Endodermal cell (in vitro differentiated cells): ENCODE measurements around the gene NCKAP5. TPM values are rescaled to one million over a fixed set of nuclear protein-coding genes. Genes with fewer than 3 reads are reported as not detected.

Experiments used
- DNase-seq: peaks from one replicate; pipeline ENCODE4 v3.0.0-alpha.2; 2017
- H3K27ac ChIP-seq: 2 replicates; pipeline ENCODE4 v1.5.1; 2013; ENCODE audit warnings: mild to moderate bottlenecking, low read depth, low read length, moderate library complexity
- H3K27me3 ChIP-seq: 2 replicates; pipeline ENCODE4 v1.6.1; 2013; ENCODE audit warnings: mild to moderate bottlenecking, low read length, moderate library complexity; ENCODE audit not compliant: insufficient read depth, control insufficient read depth, poor library complexity, severe bottlenecking
- H3K36me3 ChIP-seq: 2 replicates; pipeline ENCODE4 v1.7.0; 2013; ENCODE audit warnings: mild to moderate bottlenecking, low read length, moderate library complexity; ENCODE audit not compliant: control insufficient read depth, insufficient read depth
- H3K4me1 ChIP-seq: one replicate; pipeline ENCODE4 v1.7.0; 2013; ENCODE audit warnings: low read length; ENCODE audit not compliant: control insufficient read depth, insufficient read depth
- H3K4me3 ChIP-seq: 2 replicates; pipeline ENCODE4 v1.5.1; 2013; ENCODE audit warnings: mild to moderate bottlenecking, low read length, moderate library complexity
- H3K9ac ChIP-seq: 2 replicates; pipeline ENCODE4 v1.6.1; 2013; ENCODE audit warnings: mild to moderate bottlenecking, low read length, moderate library complexity; ENCODE audit not compliant: poor library complexity, severe bottlenecking; ENCODE audit errors: extremely low read depth
- H3K9me3 ChIP-seq: 2 replicates; pipeline ENCODE4 v1.6.1; 2013; ENCODE audit warnings: mild to moderate bottlenecking, low read length, moderate library complexity; ENCODE audit not compliant: control insufficient read depth
- H3K27ac Mint-ChIP-seq: 2 replicates; pipeline ENCODE4 v1.8.0; 2020; ENCODE audit warnings: mixed read lengths
- H3K27me3 Mint-ChIP-seq: 2 replicates; pipeline ENCODE4 v1.8.0; 2021; ENCODE audit warnings: mild to moderate bottlenecking, mixed read lengths; ENCODE audit not compliant: insufficient read depth
- H3K36me3 Mint-ChIP-seq: 2 replicates; pipeline ENCODE4 v1.8.0; 2020; ENCODE audit warnings: low read depth, mixed read lengths
- H3K4me1 Mint-ChIP-seq: 2 replicates; pipeline ENCODE4 v1.8.0; 2020; ENCODE audit warnings: mixed read lengths
- H3K4me3 Mint-ChIP-seq: 2 replicates; pipeline ENCODE4 v1.8.0; 2020; ENCODE audit warnings: mild to moderate bottlenecking, moderate library complexity, mixed read lengths
- H3K9me3 Mint-ChIP-seq: 2 replicates; pipeline ENCODE4 v1.8.0; 2020; ENCODE audit warnings: mild to moderate bottlenecking, mixed read lengths
- WGBS, 2 experiments: methylation state at CpG; one replicate each; pipeline versions ENCODE4 v1.1.5 to v1.1.7; 2013; ENCODE audit warnings: missing lambda C conversion rate in 2 of 2, mixed read lengths in 1 of 2; ENCODE audit not compliant: insufficient coverage in 1 of 2, insufficient read length in 1 of 2; 5-methylcytosine and 5-hydroxymethylcytosine counted together
- total RNA-seq, 2 donors: library from RNA; stranded (reverse); fragmentation: NEBNext Ultra II Directional in 1 of 2; extraction: Animal tissue kit (Norgen Biotek cat#: 25700) in 1 of 2; gene quantifications; 2 replicates in 1 of 2; 3 replicates in 1 of 2; pipeline ENCODE4 v1.2.1, GENCODE V29; 2021
- TF ChIP-seq, protein P1 (sequence below): fragments of 200-600 bp; sonication (generic); conservative IDR thresholded peaks from 2 replicates; pipeline ENCODE4 v1.5.0; 2021; ENCODE audit warnings: antibody characterized with exemption, mild to moderate bottlenecking

NCKAP5 gene
- total RNA-seq, 2 donors from 2014 or later: 0.58 to 0.92 TPM

DNA sequence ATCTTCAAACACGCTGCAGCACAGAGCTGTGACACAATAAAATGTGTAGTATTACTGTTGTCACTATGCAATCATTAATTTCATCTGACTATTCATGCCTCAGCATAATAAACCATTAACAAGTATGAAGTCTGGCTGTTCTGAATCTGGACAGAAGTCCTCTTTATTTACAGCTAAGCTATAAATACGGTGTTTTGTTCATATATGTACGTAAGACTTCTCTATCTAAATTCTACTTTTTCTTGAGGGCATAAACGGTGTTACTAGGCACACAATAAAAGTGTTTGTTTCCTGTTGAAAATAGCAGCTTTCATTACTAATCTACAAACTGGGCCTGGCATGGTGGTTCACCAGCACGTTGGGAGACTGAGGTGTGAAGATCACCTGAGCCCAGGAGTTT lies 443.8 kb downstream of the NCKAP5 start:
- TF ChIP-seq, protein P1, sequence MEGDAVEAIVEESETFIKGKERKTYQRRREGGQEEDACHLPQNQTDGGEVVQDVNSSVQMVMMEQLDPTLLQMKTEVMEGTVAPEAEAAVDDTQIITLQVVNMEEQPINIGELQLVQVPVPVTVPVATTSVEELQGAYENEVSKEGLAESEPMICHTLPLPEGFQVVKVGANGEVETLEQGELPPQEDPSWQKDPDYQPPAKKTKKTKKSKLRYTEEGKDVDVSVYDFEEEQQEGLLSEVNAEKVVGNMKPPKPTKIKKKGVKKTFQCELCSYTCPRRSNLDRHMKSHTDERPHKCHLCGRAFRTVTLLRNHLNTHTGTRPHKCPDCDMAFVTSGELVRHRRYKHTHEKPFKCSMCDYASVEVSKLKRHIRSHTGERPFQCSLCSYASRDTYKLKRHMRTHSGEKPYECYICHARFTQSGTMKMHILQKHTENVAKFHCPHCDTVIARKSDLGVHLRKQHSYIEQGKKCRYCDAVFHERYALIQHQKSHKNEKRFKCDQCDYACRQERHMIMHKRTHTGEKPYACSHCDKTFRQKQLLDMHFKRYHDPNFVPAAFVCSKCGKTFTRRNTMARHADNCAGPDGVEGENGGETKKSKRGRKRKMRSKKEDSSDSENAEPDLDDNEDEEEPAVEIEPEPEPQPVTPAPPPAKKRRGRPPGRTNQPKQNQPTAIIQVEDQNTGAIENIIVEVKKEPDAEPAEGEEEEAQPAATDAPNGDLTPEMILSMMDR: no peak
- WGBS, 2 experiments: 83 to 92% methylated on average over 2 to 5 of the region's 5 CpGs
- H3K9me3 ChIP-seq: no peaks in the 10 kb centered on the region
- H3K4me3 ChIP-seq: no peak overlapping the region
- no peaks in the 10 kb centered on the region for H3K4me1 Mint-ChIP-seq
- no peak overlapping the region for H3K27ac Mint-ChIP-seq
- no peaks in the 10 kb centered on the region for H3K36me3 ChIP-seq
- no peaks in the 10 kb centered on the region for H3K27me3 Mint-ChIP-seq
- H3K27me3 ChIP-seq: no peaks in the 10 kb centered on the region
- H3K9ac ChIP-seq: no peak overlapping the region
- no peaks in the 10 kb centered on the region for H3K36me3 Mint-ChIP-seq
- H3K27ac ChIP-seq: no peak overlapping the region
- DNase-seq: no peak
- no peaks in the 10 kb centered on the region for H3K9me3 Mint-ChIP-seq
- no peak overlapping the region for H3K4me3 Mint-ChIP-seq
- H3K4me1 ChIP-seq: no peaks in the 10 kb centered on the region

DNA sequence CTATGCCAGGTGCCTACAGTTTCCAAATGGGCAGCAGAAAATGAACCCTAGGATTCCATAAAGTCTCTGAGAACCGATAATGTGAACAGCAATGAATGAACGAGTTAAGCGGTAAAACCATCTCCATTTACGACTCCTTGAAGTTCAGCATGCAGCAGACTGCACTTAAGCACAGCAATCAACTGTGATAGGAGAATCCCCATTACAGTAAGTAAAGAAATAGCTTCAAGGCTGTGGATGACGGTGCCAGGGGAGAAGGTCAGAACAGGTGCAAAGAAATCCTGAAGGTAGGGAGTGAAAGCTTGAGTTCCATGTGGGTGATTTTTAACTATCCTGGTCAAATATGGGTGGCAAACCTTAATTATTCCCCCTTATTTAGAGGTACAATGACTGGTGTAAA lies 444.4 kb downstream of the NCKAP5 start:
- no peaks in the 10 kb centered on the region for H3K27me3 ChIP-seq
- Mint-ChIP-seq H3K9me3 (no peaks in the 10 kb centered on the region), H3K36me3 (no peaks in the 10 kb centered on the region), H3K4me1 (no peaks in the 10 kb centered on the region), H3K27me3 (no peaks in the 10 kb centered on the region), H3K4me3 (no peak overlapping the region), H3K27ac (no peak overlapping the region)
- TF ChIP-seq, protein P1: no peak
- 94 to 97% methylated on average over 4 to 5 of the region's 5 CpGs for WGBS, 2 experiments
- no peak overlapping the region for H3K9ac ChIP-seq
- H3K4me3 ChIP-seq: no peak overlapping the region
- DNase-seq: no peak
- no peaks in the 10 kb centered on the region for H3K9me3 ChIP-seq
- H3K36me3 ChIP-seq: no peaks in the 10 kb centered on the region
- no peak overlapping the region for H3K27ac ChIP-seq
- no peaks in the 10 kb centered on the region for H3K4me1 ChIP-seq

DNA sequence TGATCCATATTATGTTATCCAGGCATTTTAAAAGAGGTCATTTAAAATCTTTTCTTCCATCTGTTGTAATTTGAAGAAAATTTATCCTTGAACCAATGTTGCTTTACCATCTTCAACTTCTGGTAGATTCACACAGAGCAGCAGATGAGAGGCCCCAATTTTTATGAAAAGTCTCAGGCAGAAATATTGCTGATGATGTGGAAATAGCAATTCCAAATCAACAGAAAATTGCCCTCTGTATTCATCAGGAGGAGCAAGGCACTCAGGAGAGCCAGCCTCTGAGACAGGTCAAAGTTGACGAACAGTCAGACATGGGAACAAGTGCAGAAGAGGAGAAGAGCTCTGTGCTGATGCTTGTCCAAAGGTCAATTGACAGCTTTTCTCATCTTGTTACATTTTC lies 444.9 kb downstream of the NCKAP5 start:
- Histone ChIP-seq H3K9ac (no peak overlapping the region), H3K36me3 (no peaks in the 10 kb centered on the region), H3K4me1 (no peaks in the 10 kb centered on the region), H3K9me3 (no peaks in the 10 kb centered on the region), H3K4me3 (no peak overlapping the region), H3K27me3 (no peaks in the 10 kb centered on the region), H3K27ac (no peak overlapping the region)
- H3K4me3 Mint-ChIP-seq: no peak overlapping the region
- H3K36me3 Mint-ChIP-seq: no peaks in the 10 kb centered on the region
- no peaks in the 10 kb centered on the region for H3K27me3 Mint-ChIP-seq
- H3K27ac Mint-ChIP-seq: no peak overlapping the region
- WGBS, 2 experiments: 94% methylated on average over 1 of the region's 1 CpG; no CpG with 5 or more reads in 1 of the 2 experiments
- no peaks in the 10 kb centered on the region for H3K4me1 Mint-ChIP-seq
- no peak for DNase-seq
- H3K9me3 Mint-ChIP-seq: no peaks in the 10 kb centered on the region
- TF ChIP-seq, protein P1: no peak
